Endodermal cell (in vitro differentiated cells): ENCODE results near the gene GNB1. TPM values are rescaled to one million over a fixed set of nuclear protein-coding genes. Genes with fewer than 3 reads are reported as not detected.

Experiments
- DNase-seq: peaks from one replicate; pipeline ENCODE4 v3.0.0-alpha.2; 2017
- H3K27ac ChIP-seq: 2 replicates; pipeline ENCODE4 v1.5.1; 2013; ENCODE audit warnings: mild to moderate bottlenecking, low read depth, low read length, moderate library complexity
- H3K27me3 ChIP-seq: 2 replicates; pipeline ENCODE4 v1.6.1; 2013; ENCODE audit warnings: mild to moderate bottlenecking, low read length, moderate library complexity; ENCODE audit not compliant: insufficient read depth, control insufficient read depth, poor library complexity, severe bottlenecking
- H3K36me3 ChIP-seq: 2 replicates; pipeline ENCODE4 v1.7.0; 2013; ENCODE audit warnings: mild to moderate bottlenecking, low read length, moderate library complexity; ENCODE audit not compliant: control insufficient read depth, insufficient read depth
- H3K4me1 ChIP-seq: one replicate; pipeline ENCODE4 v1.7.0; 2013; ENCODE audit warnings: low read length; ENCODE audit not compliant: control insufficient read depth, insufficient read depth
- H3K4me3 ChIP-seq: 2 replicates; pipeline ENCODE4 v1.5.1; 2013; ENCODE audit warnings: mild to moderate bottlenecking, low read length, moderate library complexity
- H3K9ac ChIP-seq: 2 replicates; pipeline ENCODE4 v1.6.1; 2013; ENCODE audit warnings: mild to moderate bottlenecking, low read length, moderate library complexity; ENCODE audit not compliant: poor library complexity, severe bottlenecking; ENCODE audit errors: extremely low read depth
- H3K9me3 ChIP-seq: 2 replicates; pipeline ENCODE4 v1.6.1; 2013; ENCODE audit warnings: mild to moderate bottlenecking, low read length, moderate library complexity; ENCODE audit not compliant: control insufficient read depth
- H3K27ac Mint-ChIP-seq: 2 replicates; pipeline ENCODE4 v1.8.0; 2020; ENCODE audit warnings: mixed read lengths
- H3K27me3 Mint-ChIP-seq: 2 replicates; pipeline ENCODE4 v1.8.0; 2021; ENCODE audit warnings: mild to moderate bottlenecking, mixed read lengths; ENCODE audit not compliant: insufficient read depth
- H3K36me3 Mint-ChIP-seq: 2 replicates; pipeline ENCODE4 v1.8.0; 2020; ENCODE audit warnings: low read depth, mixed read lengths
- H3K4me1 Mint-ChIP-seq: 2 replicates; pipeline ENCODE4 v1.8.0; 2020; ENCODE audit warnings: mixed read lengths
- H3K4me3 Mint-ChIP-seq: 2 replicates; pipeline ENCODE4 v1.8.0; 2020; ENCODE audit warnings: mild to moderate bottlenecking, moderate library complexity, mixed read lengths
- H3K9me3 Mint-ChIP-seq: 2 replicates; pipeline ENCODE4 v1.8.0; 2020; ENCODE audit warnings: mild to moderate bottlenecking, mixed read lengths
- CTCF ChIP-seq: fragments of 200-600 bp; sonication (generic); conservative IDR thresholded peaks from 2 replicates; pipeline ENCODE4 v1.5.0; 2021; ENCODE audit warnings: antibody characterized with exemption, mild to moderate bottlenecking
- WGBS, 2 experiments: methylation state at CpG; one replicate each; pipeline versions ENCODE4 v1.1.5 to v1.1.7; 2013; ENCODE audit warnings: missing lambda C conversion rate in 2 of 2, mixed read lengths in 1 of 2; ENCODE audit not compliant: insufficient coverage in 1 of 2, insufficient read length in 1 of 2; 5-methylcytosine and 5-hydroxymethylcytosine counted together
- total RNA-seq, 2 donors: library from RNA; stranded (reverse); fragmentation: NEBNext Ultra II Directional in 1 of 2; extraction: Animal tissue kit (Norgen Biotek cat#: 25700) in 1 of 2; gene quantifications; 2 replicates in 1 of 2; 3 replicates in 1 of 2; pipeline ENCODE4 v1.2.1, GENCODE V29; 2021

Gene GNB1
- total RNA-seq, 2 donors from 2014 or later: 369 to 371 TPM

GRCh38 chr1:1925437-1926345, 34.8 kb upstream of the GNB1 start:
- Histone ChIP-seq H3K9ac (no peak overlapping the region), H3K4me3 (no peak overlapping the region), H3K27ac (no peak overlapping the region), H3K4me1 (no peaks in the 10 kb centered on the region), H3K36me3 (no peaks in the 10 kb centered on the region), H3K9me3 (no peaks in the 10 kb centered on the region), H3K27me3 (no peaks in the 10 kb centered on the region)
- TF ChIP-seq CTCF: no peak
- DNase-seq: peak; percentile 29
- Mint-ChIP-seq H3K27ac (no peak overlapping the region), H3K4me1 (no peaks in the 10 kb centered on the region), H3K36me3 (no peaks in the 10 kb centered on the region), H3K4me3 (no peak overlapping the region), H3K27me3 (no peaks in the 10 kb centered on the region), H3K9me3 (peaks cover 2% of the 10 kb centered on the region)
- 91 to 93% methylated on average over 22 to 27 of the region's 27 CpGs for WGBS, 2 experiments

- Histone ChIP-seq H3K27ac (no peak overlapping the region), H3K4me3 (no peak overlapping the region), H3K9ac (no peak overlapping the region), H3K9me3 (no peaks in the 10 kb centered on the region), H3K4me1 (no peaks in the 10 kb centered on the region), H3K27me3 (no peaks in the 10 kb centered on the region), H3K36me3 (no peaks in the 10 kb centered on the region)
- Mint-ChIP-seq H3K27ac (no peak overlapping the region), H3K27me3 (no peaks in the 10 kb centered on the region), H3K9me3 (peaks cover 2% of the 10 kb centered on the region), H3K4me3 (no peak overlapping the region), H3K4me1 (no peaks in the 10 kb centered on the region), H3K36me3 (no peaks in the 10 kb centered on the region)
- no peak for DNase-seq
- no peak for TF ChIP-seq CTCF
- 94 to 96% methylated on average over 20 to 21 of the region's 21 CpGs for WGBS, 2 experiments
These were observed 34.0 kb upstream of the GNB1 start for GRCh38 chr1:1924849-1925248.

GRCh38 chr1:1924386-1924785, 33.5 kb upstream of the GNB1 start:
- H3K9me3 Mint-ChIP-seq: peaks cover 2% of the 10 kb centered on the region
- H3K27me3 ChIP-seq: no peaks in the 10 kb centered on the region
- no peaks in the 10 kb centered on the region for H3K4me1 ChIP-seq
- H3K27ac ChIP-seq: no peak overlapping the region
- 89 to 90% methylated on average over 9 to 18 of the region's 18 CpGs for WGBS, 2 experiments
- no peaks in the 10 kb centered on the region for H3K27me3 Mint-ChIP-seq
- no peak for TF ChIP-seq CTCF
- H3K9me3 ChIP-seq: no peaks in the 10 kb centered on the region
- no peak overlapping the region for H3K27ac Mint-ChIP-seq
- H3K36me3 ChIP-seq: no peaks in the 10 kb centered on the region
- H3K4me3 Mint-ChIP-seq: no peak overlapping the region
- H3K4me3 ChIP-seq: no peak overlapping the region
- peak; percentile 33 for DNase-seq
- H3K9ac ChIP-seq: no peak overlapping the region
- no peaks in the 10 kb centered on the region for H3K4me1 Mint-ChIP-seq
- H3K36me3 Mint-ChIP-seq: no peaks in the 10 kb centered on the region
